HG03108 (cell line): Measurements from ENCODE around the gene SERPINB10.
"Not testable (repeated sequence)": the region's sequence is repeated elsewhere in the genome, so short reads cannot be mapped to it uniquely, and the experiment has no call there.

Experiments
- ATAC-seq: cut with Tn5 transposase; IDR thresholded peaks from one replicate; pipeline ENCODE4 v1.9.1; 2021; ENCODE audit warnings: moderate library complexity; ENCODE audit not compliant: unreplicated experiment

Gene SERPINB10

GRCh38 chr18:63890237-63890949 lies 17.4 kb upstream of the SERPINB10 start:
- no peak for ATAC-seq

GRCh38 chr18:63890950-63891304 lies 16.8 kb upstream of the SERPINB10 start:
- ATAC-seq: peak; percentile 63

GRCh38 chr18:63892566-63892965 lies 15.2 kb upstream of the SERPINB10 start:
- ATAC-seq: no peak

GRCh38 chr18:63894106-63894772 lies 13.5 kb upstream of the SERPINB10 start:
- no peak for ATAC-seq

- ATAC-seq: no peak
These were observed 12.6 kb upstream of the SERPINB10 start for GRCh38 chr18:63895190-63895589.

GRCh38 chr18:63897072-63897471 lies 10.7 kb upstream of the SERPINB10 start:
- ATAC-seq: no peak

GRCh38 chr18:63899206-63899605 lies 8.6 kb upstream of the SERPINB10 start:
- ATAC-seq: no peak

GRCh38 chr18:63903851-63904570 lies 3.7 kb upstream of the SERPINB10 start:
- no peak for ATAC-seq

GRCh38 chr18:63904694-63905093 lies 3.1 kb upstream of the SERPINB10 start:
- ATAC-seq: no peak

GRCh38 chr18:63905361-63905760 lies 2.4 kb upstream of the SERPINB10 start:
- ATAC-seq: no peak

GRCh38 chr18:63906056-63906455 lies 1.7 kb upstream of the SERPINB10 start:
- no peak for ATAC-seq

- no peak for ATAC-seq
These were observed 1.1 kb downstream of the SERPINB10 start for GRCh38 chr18:63908858-63909257.

GRCh38 chr18:63909870-63910269 lies 2.1 kb downstream of the SERPINB10 start:
- ATAC-seq: peak; percentile 75

GRCh38 chr18:63917817-63918216 lies 10.1 kb downstream of the SERPINB10 start:
- ATAC-seq: no peak

- ATAC-seq: no peak
These were observed 14.3 kb downstream of the SERPINB10 start for GRCh38 chr18:63922049-63922448.

GRCh38 chr18:63924551-63924950 lies 16.8 kb downstream of the SERPINB10 start:
- ATAC-seq: no peak

GRCh38 chr18:63928331-63928730 lies 20.6 kb downstream of the SERPINB10 start:
- no peak for ATAC-seq

GRCh38 chr18:63929369-63929768 lies 21.6 kb downstream of the SERPINB10 start:
- not testable (repeated sequence) for ATAC-seq

- ATAC-seq: no peak
These were observed 23.1 kb downstream of the SERPINB10 start for GRCh38 chr18:63930773-63931354.

- peak; percentile 95 for ATAC-seq
These were observed 28.6 kb downstream of the SERPINB10 start for GRCh38 chr18:63936156-63936931.

GRCh38 chr18:63936932-63937393 lies 29.2 kb downstream of the SERPINB10 start:
- peak; percentile 28 for ATAC-seq
